Measurements from ENCODE around the gene JAKMIP1. TPM values are rescaled to one million over a fixed set of nuclear protein-coding genes. Genes with fewer than 3 reads are reported as not detected.
A peak's percentile ranks its signal among the peaks of the same experiment; 100 is the strongest.

Gene JAKMIP1
- total RNA-seq, 4 donors from 2014 or later: not detected

DNA sequence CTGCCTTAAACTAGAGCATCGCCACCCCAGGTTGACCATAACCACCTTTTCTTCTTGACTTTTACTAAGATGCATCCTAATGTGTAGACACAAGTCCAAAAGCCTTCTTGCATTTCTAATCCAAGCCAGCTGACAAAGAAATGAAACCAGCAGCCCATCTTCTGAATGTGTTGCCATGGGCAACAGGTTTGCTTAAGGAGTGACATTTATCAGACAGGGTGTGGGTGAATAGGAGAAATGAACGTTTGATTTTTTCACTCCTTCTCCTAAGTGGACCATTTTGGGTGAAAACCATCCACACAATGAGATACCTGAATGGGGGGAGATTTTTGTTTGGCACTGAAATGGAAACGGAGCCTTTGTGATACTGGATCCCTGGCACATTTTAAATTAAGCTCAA, 109.4 kb downstream of the JAKMIP1 start:
- H3K4me3 ChIP-seq (ENCODE audit: low read depth, poor library complexity, severe bottlenecking): no peak overlapping the region
- 64 to 76% methylated on average over 3 of the region's 3 CpGs for WGBS, 2 donors
- no peak for DNase-seq (ENCODE audit: low spot score in 2 of 2)
- intact Hi-C loops (cut with DNase I; ENCODE audit: low total_unique reads): no loop called here
- TF ChIP-seq, protein P1, sequence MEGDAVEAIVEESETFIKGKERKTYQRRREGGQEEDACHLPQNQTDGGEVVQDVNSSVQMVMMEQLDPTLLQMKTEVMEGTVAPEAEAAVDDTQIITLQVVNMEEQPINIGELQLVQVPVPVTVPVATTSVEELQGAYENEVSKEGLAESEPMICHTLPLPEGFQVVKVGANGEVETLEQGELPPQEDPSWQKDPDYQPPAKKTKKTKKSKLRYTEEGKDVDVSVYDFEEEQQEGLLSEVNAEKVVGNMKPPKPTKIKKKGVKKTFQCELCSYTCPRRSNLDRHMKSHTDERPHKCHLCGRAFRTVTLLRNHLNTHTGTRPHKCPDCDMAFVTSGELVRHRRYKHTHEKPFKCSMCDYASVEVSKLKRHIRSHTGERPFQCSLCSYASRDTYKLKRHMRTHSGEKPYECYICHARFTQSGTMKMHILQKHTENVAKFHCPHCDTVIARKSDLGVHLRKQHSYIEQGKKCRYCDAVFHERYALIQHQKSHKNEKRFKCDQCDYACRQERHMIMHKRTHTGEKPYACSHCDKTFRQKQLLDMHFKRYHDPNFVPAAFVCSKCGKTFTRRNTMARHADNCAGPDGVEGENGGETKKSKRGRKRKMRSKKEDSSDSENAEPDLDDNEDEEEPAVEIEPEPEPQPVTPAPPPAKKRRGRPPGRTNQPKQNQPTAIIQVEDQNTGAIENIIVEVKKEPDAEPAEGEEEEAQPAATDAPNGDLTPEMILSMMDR (IDR thresholded peaks at IDR 0.05): no peak
- TF ChIP-seq POLR2A (IDR thresholded peaks at IDR 0.05): no peak

DNA sequence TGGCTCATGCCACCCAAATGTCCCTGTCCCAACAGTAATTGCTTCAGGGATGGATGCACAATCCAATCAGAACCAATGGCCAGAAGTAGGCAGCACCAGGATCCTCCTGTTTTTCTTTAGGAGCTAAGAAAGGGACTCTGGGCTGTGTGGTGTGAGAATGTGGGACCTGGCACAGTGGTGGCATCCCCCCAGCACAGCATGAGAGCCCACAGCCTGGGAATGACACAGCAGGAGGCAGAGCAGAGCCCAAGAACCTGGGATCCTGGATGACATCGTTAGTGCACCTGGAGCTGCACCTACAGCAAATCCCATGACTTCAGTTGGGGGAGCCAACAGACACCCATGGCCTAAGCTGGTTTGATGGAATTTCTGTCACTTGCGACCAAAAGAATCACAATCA, 111.4 kb downstream of the JAKMIP1 start:
- intact Hi-C loops (cut with DNase I; ENCODE audit: low total_unique reads): loop anchor here (10.0 kb wide), 1 partner anchor 94 kb away; no protein-coding TSS in a partner anchor
- 79 to 82% methylated on average over 2 of the region's 2 CpGs for WGBS, 2 donors
- peak in 1 of 2 donors; percentile 54 for DNase-seq (ENCODE audit: low spot score in 2 of 2)
- H3K4me3 ChIP-seq (ENCODE audit: low read depth, poor library complexity, severe bottlenecking): no peak overlapping the region
- TF ChIP-seq, protein P1 (IDR thresholded peaks at IDR 0.05): no peak
- TF ChIP-seq POLR2A (IDR thresholded peaks at IDR 0.05): no peak

DNA sequence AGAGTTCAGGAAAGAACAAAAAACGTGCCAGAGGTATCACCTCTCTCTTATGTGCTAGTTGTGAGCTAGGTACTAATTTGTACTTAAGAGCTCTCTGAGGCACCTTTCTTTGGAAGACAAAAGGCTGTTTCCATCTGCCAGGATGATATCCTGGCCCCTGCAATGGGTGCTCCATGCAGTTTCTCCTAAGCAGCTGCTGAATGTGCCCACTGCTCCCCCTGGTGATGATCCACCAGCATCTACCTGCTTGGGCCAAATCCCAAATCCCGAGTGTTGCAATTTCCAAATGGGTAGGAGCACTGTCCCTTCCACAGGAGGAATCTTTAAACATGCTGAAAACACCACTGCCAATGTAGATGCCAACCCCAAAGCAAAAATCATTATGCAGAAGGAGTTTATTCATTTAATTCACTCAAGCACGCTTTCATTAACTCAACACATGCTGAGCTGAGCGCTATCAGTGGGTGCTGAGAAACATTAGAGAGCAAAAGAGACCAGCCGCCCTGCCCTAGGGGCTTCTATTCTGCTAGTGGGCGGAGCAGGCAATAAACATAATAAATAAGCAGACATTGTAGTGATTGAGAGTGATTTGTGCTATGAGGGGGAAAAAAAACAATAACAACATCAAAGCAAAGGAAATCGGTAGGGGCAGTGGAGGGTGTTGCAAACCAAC, 112.5 kb downstream of the JAKMIP1 start:
- DNase-seq (ENCODE audit: low spot score in 2 of 2): peak in 1 of 2 donors; percentile 56
- TF ChIP-seq, protein P1 (IDR thresholded peaks at IDR 0.05): no peak
- no peak for TF ChIP-seq POLR2A (IDR thresholded peaks at IDR 0.05)
- 40 to 48% methylated on average over 7 of the region's 7 CpGs for WGBS, 2 donors
- intact Hi-C loops (cut with DNase I; ENCODE audit: low total_unique reads): loop anchor here (10.0 kb wide), 1 partner anchor 93 kb away; no protein-coding TSS in a partner anchor
- no peak overlapping the region for H3K4me3 ChIP-seq (ENCODE audit: low read depth, poor library complexity, severe bottlenecking)

- no peak for TF ChIP-seq POLR2A (IDR thresholded peaks at IDR 0.05)
- TF ChIP-seq, protein P1 (IDR thresholded peaks at IDR 0.05): no peak
- no peak overlapping the region for H3K4me3 ChIP-seq (ENCODE audit: low read depth, poor library complexity, severe bottlenecking)
- intact Hi-C loops (cut with DNase I; ENCODE audit: low total_unique reads): loop anchor here (10.0 kb wide), 1 partner anchor 92 kb away; no protein-coding TSS in a partner anchor
- DNase-seq (ENCODE audit: low spot score in 2 of 2): peak in 1 of 2 donors; percentile 42
- WGBS, 2 donors: 76 to 83% methylated on average over 3 of the region's 3 CpGs
These were observed 113.5 kb downstream of the JAKMIP1 start for GRCh38 chr4:6086846-6087245.

DNA sequence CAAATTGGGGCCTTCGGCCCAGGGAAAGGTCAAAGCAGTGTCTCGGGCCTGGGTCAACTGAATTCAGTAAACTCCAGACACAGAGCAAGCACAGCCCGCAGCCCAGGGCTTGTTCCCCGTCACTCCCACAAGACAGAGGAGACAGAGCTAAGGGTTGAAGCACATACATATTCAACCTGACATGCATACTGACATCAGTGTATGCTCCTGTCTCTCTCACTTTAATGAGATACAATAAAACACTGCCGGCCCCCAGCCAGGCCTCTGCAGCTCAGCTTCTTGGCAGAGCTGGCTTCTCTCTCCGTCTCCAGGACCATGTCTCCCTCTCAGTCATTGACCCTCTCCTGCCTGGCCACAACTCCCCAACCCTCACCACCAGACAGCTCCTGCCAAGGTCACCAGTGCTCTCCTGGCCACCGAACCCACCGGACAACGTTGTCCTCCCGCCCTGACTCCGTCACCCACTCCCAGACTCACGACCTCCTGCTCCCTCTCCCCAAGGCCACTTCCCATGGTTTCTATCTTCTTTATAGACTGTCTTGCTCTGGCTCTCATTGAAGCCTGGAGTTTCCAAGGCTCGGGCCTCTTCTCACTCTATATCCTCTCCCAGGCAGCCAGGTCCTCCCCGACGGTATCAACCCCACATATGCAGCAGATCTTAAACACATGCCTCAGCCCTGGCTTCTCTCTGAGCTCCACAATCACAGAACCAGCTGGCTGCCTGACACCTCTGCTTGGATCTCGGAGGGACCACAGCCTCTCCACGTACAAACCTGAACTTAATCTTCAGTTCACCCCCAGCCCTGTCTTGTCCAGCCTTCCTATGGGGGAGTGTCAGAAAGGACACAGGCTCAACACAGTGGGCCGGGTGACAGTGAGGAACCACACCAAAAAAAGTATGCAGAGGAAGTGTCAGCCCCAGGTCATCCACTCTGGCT, 114.4 kb downstream of the JAKMIP1 start:
- TF ChIP-seq, protein P1 (IDR thresholded peaks at IDR 0.05): no peak
- no peak for TF ChIP-seq POLR2A (IDR thresholded peaks at IDR 0.05)
- intact Hi-C loops (cut with DNase I; ENCODE audit: low total_unique reads): loop anchor here (10.0 kb wide), 1 partner anchor 91 kb away; no protein-coding TSS in a partner anchor
- H3K4me3 ChIP-seq (ENCODE audit: low read depth, poor library complexity, severe bottlenecking): no peak overlapping the region
- WGBS, 2 donors: 69 to 77% methylated on average over 18 of the region's 18 CpGs
- DNase-seq (ENCODE audit: low spot score in 2 of 2): peak in 1 of 2 donors; percentile 63

Measured in lower leg skin (tissue), 4 donors.